H1 (cell line): ENCODE results near the gene TMEM151A. TPM values are rescaled to one million over a fixed set of nuclear protein-coding genes. Genes with fewer than 3 reads are reported as not detected.

ENCODE experiments used
- CTCF ChIA-PET: fragments of 300-600 bp; sonication (Branson Sonifier 250); formaldehyde crosslinking; loops from one replicate; lab custom pipeline; 2021; ENCODE audit not compliant: partially characterized antibody; lab: Charles Lee
- POLR2A ChIA-PET: fragments of 300-600 bp; sonication (Branson Sonifier 250); formaldehyde crosslinking; loops from one replicate; lab custom pipeline; 2021; ENCODE audit warnings: inconsistent platforms; ENCODE audit not compliant: partially characterized antibody; lab: Charles Lee
- DNase-seq, 2 experiments: peaks; one replicate each; pipeline versions ENCODE4 v3.0.0 to v3.0.0-alpha.2; 2010 to 2022; ENCODE audit warnings: low spot score in 2 of 2, low read depth in 1 of 2, mixed read lengths in 1 of 2
- FAIRE-seq: peaks from 2 replicates; lab custom pipeline; 2011; peaks lifted over from hg19 to GRCh38; lab: Jason Lieb, UNC
- H2AFZ ChIP-seq: 2 replicates; pipeline ENCODE4 v1.8.1; 2012; ENCODE audit warnings: low read length, inconsistent platforms
- H2AK5ac ChIP-seq: 2 replicates; pipeline ENCODE4 v1.6.1; 2013; ENCODE audit warnings: low read depth, low read length
- H2BK120ac ChIP-seq: replicated peaks from 2 replicates; pipeline ENCODE3; 2013; ENCODE audit warnings: low read depth, low read length, inconsistent platforms
- H2BK12ac ChIP-seq: 2 replicates; pipeline ENCODE4 v1.6.1; 2013; ENCODE audit warnings: low read depth, low read length
- H2BK15ac ChIP-seq: 2 replicates; pipeline ENCODE4 v1.6.1; 2013; ENCODE audit warnings: low read length
- H2BK20ac ChIP-seq: 2 replicates; pipeline ENCODE4 v1.6.1; 2013; ENCODE audit warnings: low read length
- H2BK5ac ChIP-seq: 2 replicates; pipeline ENCODE4 v1.6.1; 2013; ENCODE audit warnings: low read depth, low read length
- H3K14ac ChIP-seq: 2 replicates; pipeline ENCODE4 v1.6.1; 2013; ENCODE audit warnings: inconsistent platforms; ENCODE audit not compliant: insufficient read length
- H3K18ac ChIP-seq: 2 replicates; pipeline ENCODE4 v1.6.1; 2013; ENCODE audit warnings: low read length; ENCODE audit errors: extremely low read depth
- H3K23ac ChIP-seq: 2 replicates; pipeline ENCODE4 v1.6.1; 2013; ENCODE audit warnings: inconsistent platforms; ENCODE audit not compliant: insufficient read length
- H3K23me2 ChIP-seq: 2 replicates; pipeline ENCODE4 v1.6.1; 2013; ENCODE audit warnings: low read depth, low read length
- H3K27ac ChIP-seq: 2 replicates; pipeline ENCODE4 v1.6.1; 2011; ENCODE audit warnings: low read depth, low read length, inconsistent platforms
- H3K27me3 ChIP-seq, 4 experiments: replicated peaks in 1 of 4; 1 replicate in 1 of 4; 2 replicates in 3 of 4; pipeline versions ENCODE4 v1.6.1 to v1.8.1; 2011 to 2013; ENCODE audit warnings: low read length in 3 of 4, mild to moderate bottlenecking in 3 of 4, inconsistent platforms in 2 of 4, mixed read lengths in 2 of 4, moderate library complexity in 1 of 4; ENCODE audit not compliant: control insufficient read depth in 3 of 4, insufficient read depth in 3 of 4; ENCODE audit errors: extremely low read depth in 1 of 4
- H3K36me3 ChIP-seq, 4 experiments: 2 replicates each; pipeline versions ENCODE4 v1.6.1 to v1.8.1; 2011 to 2013; ENCODE audit warnings: mild to moderate bottlenecking in 4 of 4, low read length in 3 of 4, moderate library complexity in 2 of 4, control low read depth in 1 of 4, inconsistent platforms in 1 of 4; ENCODE audit not compliant: insufficient read depth in 4 of 4, control insufficient read depth in 2 of 4
- H3K4ac ChIP-seq: replicated peaks from 2 replicates; pipeline ENCODE3; 2013; ENCODE audit warnings: low read length, low read depth, mixed read lengths, inconsistent platforms; ENCODE audit not compliant: insufficient read length
- H3K4me1 ChIP-seq, 4 experiments: replicated peaks in 1 of 4; 1 replicate in 1 of 4; 2 replicates in 3 of 4; pipeline versions ENCODE4 v1.6.1 to v1.8.1; 2011 to 2013; ENCODE audit warnings: low read length in 3 of 4, inconsistent platforms in 2 of 4, mixed read lengths in 1 of 4; ENCODE audit not compliant: insufficient read depth in 4 of 4, control insufficient read depth in 3 of 4
- H3K4me2 ChIP-seq, 2 experiments: 2 replicates each; pipeline versions ENCODE4 v1.6.1 to v1.8.1; 2011 to 2013; ENCODE audit warnings: low read depth in 2 of 2, low read length in 2 of 2, control low read depth in 1 of 2, inconsistent platforms in 1 of 2, mild to moderate bottlenecking in 1 of 2; ENCODE audit not compliant: insufficient read depth in 1 of 2
- H3K4me3 ChIP-seq, 4 experiments: fragments of 200-600, 300-600 bp in 1 of 4; sonication (generic), shearing (Covaris generic), sonication (Bioruptor Twin) in 1 of 4; 2 replicates each; pipeline versions ENCODE4 v1.5.1 to v1.8.1; 2011 to 2016; ENCODE audit warnings: low read length in 4 of 4, low read depth in 3 of 4, control low read depth in 2 of 4, inconsistent platforms in 2 of 4, mild to moderate bottlenecking in 2 of 4, mixed read lengths in 1 of 4, moderate library complexity in 1 of 4; ENCODE audit not compliant: insufficient read depth in 2 of 4; ENCODE audit errors: extremely low read depth in 1 of 4
- H3K56ac ChIP-seq: replicated peaks from 2 replicates; pipeline ENCODE3; 2013; ENCODE audit warnings: low read depth, mild to moderate bottlenecking, mixed read lengths, low read length, inconsistent platforms; ENCODE audit not compliant: insufficient read length
- H3K79me1 ChIP-seq: 2 replicates; pipeline ENCODE4 v1.6.1; 2013; ENCODE audit warnings: low read depth, low read length, control low read depth
- H3K79me2 ChIP-seq, 2 experiments: 2 replicates each; pipeline versions ENCODE4 v1.6.1 to v1.8.1; 2012 to 2013; ENCODE audit warnings: low read length in 2 of 2, mild to moderate bottlenecking in 2 of 2, inconsistent platforms in 1 of 2; ENCODE audit not compliant: insufficient read depth in 2 of 2, control insufficient read depth in 1 of 2
- H3K9ac ChIP-seq, 4 experiments: replicated peaks in 1 of 4; 1 replicate in 1 of 4; 2 replicates in 3 of 4; pipeline versions ENCODE4 v1.6.1 to v1.8.1; 2011 to 2013; ENCODE audit warnings: low read depth in 3 of 4, low read length in 3 of 4, control low read depth in 2 of 4, mild to moderate bottlenecking in 2 of 4, moderate library complexity in 2 of 4, inconsistent platforms in 1 of 4; ENCODE audit errors: extremely low read depth in 1 of 4
- H3K9me3 ChIP-seq, 2 experiments: 2 replicates each; pipeline versions ENCODE4 v1.6.1 to v1.8.1; 2012 to 2013; ENCODE audit warnings: mild to moderate bottlenecking in 2 of 2, moderate library complexity in 2 of 2, control low read depth in 1 of 2, inconsistent platforms in 1 of 2, low read depth in 1 of 2, low read length in 1 of 2, mixed read lengths in 1 of 2; ENCODE audit not compliant: insufficient read depth in 2 of 2
- H4K20me1 ChIP-seq, 2 experiments: replicated peaks in 1 of 2; 2 replicates each; pipeline versions ENCODE3 to v1.8.1; 2011 to 2013; ENCODE audit warnings: inconsistent platforms in 2 of 2, low read length in 2 of 2, mild to moderate bottlenecking in 1 of 2; ENCODE audit not compliant: insufficient read depth in 2 of 2, control insufficient read depth in 1 of 2
- H4K5ac ChIP-seq: 2 replicates; pipeline ENCODE4 v1.6.1; 2013; ENCODE audit warnings: low read length, low read depth, mixed read lengths, inconsistent platforms; ENCODE audit not compliant: insufficient read length
- H4K8ac ChIP-seq: 2 replicates; pipeline ENCODE4 v1.8.0; 2013; ENCODE audit warnings: mild to moderate bottlenecking, moderate library complexity, low read length, inconsistent platforms; ENCODE audit not compliant: insufficient read depth; ENCODE audit errors: extremely low read depth
- H4K91ac ChIP-seq: replicated peaks from 2 replicates; pipeline ENCODE3; 2013; ENCODE audit warnings: low read length, mixed read lengths, inconsistent platforms; ENCODE audit not compliant: insufficient read length
- E2F6 ChIP-seq: IDR thresholded peaks from 2 replicates; pipeline ENCODE4 v1.6.1; 2012; ENCODE audit warnings: inconsistent platforms
- EZH2 ChIP-seq: fragments of 200-600 bp; sonication (generic); IDR thresholded peaks from 2 replicates; pipeline ENCODE4 v1.7.1; 2012; ENCODE audit warnings: low read depth, mild to moderate bottlenecking, moderate library complexity, low read length, inconsistent platforms; ENCODE audit not compliant: severe bottlenecking
- GABPA ChIP-seq: IDR thresholded peaks from 2 replicates; pipeline ENCODE4 v1.6.1; 2011; ENCODE audit warnings: mild to moderate bottlenecking, low read length, moderate library complexity, borderline replicate concordance; ENCODE audit not compliant: insufficient read depth
- GTF2F1 ChIP-seq: IDR thresholded peaks from 2 replicates; pipeline ENCODE4 v1.6.1; 2012; ENCODE audit warnings: low read depth, low read length, improper control_type of control experiment, borderline replicate concordance
- KDM5A ChIP-seq: fragments of 200-600 bp; IDR thresholded peaks from 2 replicates; pipeline ENCODE4 v1.7.1; 2012; ENCODE audit warnings: mild to moderate bottlenecking, low read length, inconsistent platforms, mixed read lengths
- MAX ChIP-seq: IDR thresholded peaks from 2 replicates; pipeline ENCODE4 v1.6.1; 2012; ENCODE audit warnings: inconsistent platforms
- RXRA ChIP-seq: IDR thresholded peaks from 2 replicates; pipeline ENCODE4 v1.6.1; 2011; ENCODE audit warnings: low read depth, mild to moderate bottlenecking, low read length, moderate library complexity; ENCODE audit not compliant: insufficient read depth
- SP1 ChIP-seq: IDR thresholded peaks from 2 replicates; pipeline ENCODE4 v1.6.1; 2011; ENCODE audit warnings: low read depth, low read length
- SP2 ChIP-seq: IDR thresholded peaks from 2 replicates; pipeline ENCODE4 v1.6.1; 2012; ENCODE audit warnings: mild to moderate bottlenecking, low read length, inconsistent platforms
- SP4 ChIP-seq: IDR thresholded peaks from 2 replicates; pipeline ENCODE4 v1.6.1; 2012; ENCODE audit warnings: low read length, inconsistent platforms
- WGBS, 2 experiments: shearing (Covaris generic) in 1 of 2; methylation state at CpG; one replicate each; pipeline versions ENCODE4 v1.1.6 to v1.1.7; 2013 to 2015; ENCODE audit warnings: low lambda C conversion rate in 2 of 2, mixed read lengths in 2 of 2, inconsistent platforms in 1 of 2, low coverage in 1 of 2, missing lambda C conversion rate in 1 of 2; ENCODE audit not compliant: insufficient replicate concordance in 2 of 2, insufficient coverage in 1 of 2, insufficient read length in 1 of 2; ENCODE audit errors: extremely low coverage in 1 of 2, missing lambda C conversion rate in 1 of 2; 5-methylcytosine and 5-hydroxymethylcytosine counted together
- polyA plus RNA-seq, 7 experiments: library from polyadenylated mRNA; depleted of rRNA in 3 of 7; stranded (reverse) in 5 of 7; unstranded in 2 of 7; fragments of >200 nt in 5 of 7; fragments of 200-250 nt in 2 of 7; gene quantifications; 1 replicate in 5 of 7; 2 replicates in 1 of 7; 4 replicates in 1 of 7; pipeline versions ENCODE4 v1.2.1 to v1.2.3, GENCODE V29; 2011 to 2013; ENCODE audit warnings: missing spikeins in 2 of 7, mixed read lengths in 2 of 7
- total RNA-seq: library from RNA; stranded (reverse); fragmentation: NEBNext Ultra II Directional; extraction: Animal tissue kit (Norgen Biotek cat#: 25700); gene quantifications from 2 replicates; pipeline ENCODE4 v1.2.1, GENCODE V29; 2021

The TMEM151A gene
- total and polyA plus RNA-seq, 2 of the 8 experiments (the other 6 are each of a cell fraction or from before 2014, with no cell fraction given) = 3.2 TPM

GRCh38 chr11:66274219-66274618 lies 17.5 kb upstream of the TMEM151A start:
- H3K27me3 ChIP-seq = 0 out of 7 replicates have a peak, but pooled peaks cover 0 to 2% (median under 1%) of the 10 kb centered on the region in 4 experiments
- no peak overlapping the region for H2BK5ac ChIP-seq
- H3K23ac ChIP-seq = no peak overlapping the region
- H3K27ac ChIP-seq = no peak overlapping the region
- no peak overlapping the region for H3K9ac ChIP-seq
- DNase-seq = no peak
- H3K79me1 ChIP-seq = peaks cover 6% of the 10 kb centered on the region; the same call in 1 of the 2 replicates
- no peak overlapping the region for H3K4me3 ChIP-seq
- H4K20me1 ChIP-seq = peaks cover 0 to 4% of the 10 kb centered on the region in 2 experiments
- no peak overlapping the region for H4K8ac ChIP-seq
- H3K14ac ChIP-seq = no peak overlapping the region
- no peak overlapping the region for H3K18ac ChIP-seq
- CTCF ChIA-PET = interaction anchor here (0.8 to 1.5 kb wide), 2 partner anchors 39 to 52 kb away, joined by 4 read pairs; no protein-coding TSS in a partner anchor
- H3K4me1 ChIP-seq = peaks cover 0 to 8% (median 3%) of the 10 kb centered on the region in 4 experiments; a peak in 5 of 7 replicates
- peaks cover 4 to 32% (median 15%) of the 10 kb centered on the region in 4 experiments for H3K36me3 ChIP-seq
- no peak overlapping the region for H4K5ac ChIP-seq
- H3K4ac ChIP-seq = no peak overlapping the region
- no peak overlapping the region for H3K4me2 ChIP-seq
- no peak overlapping the region for H4K91ac ChIP-seq
- peaks cover 5% of the 10 kb centered on the region for H3K23me2 ChIP-seq
- H2BK12ac ChIP-seq = no peak overlapping the region
- H2BK120ac ChIP-seq = no peak overlapping the region
- peaks cover 0 to 13% of the 10 kb centered on the region in 2 experiments; a peak in 2 of 4 replicates for H3K79me2 ChIP-seq
- 89% methylated on average over 1 of the region's 1 CpG; no CpG with 5 or more reads in 1 of the 2 experiments for WGBS, 2 experiments
- POLR2A ChIA-PET = interaction anchor here (0.6 kb wide), 1 partner anchor 764 kb away, joined by 3 read pairs; no protein-coding TSS in a partner anchor
- no peak overlapping the region for H2BK15ac ChIP-seq
- FAIRE-seq = no peak
- TF ChIP-seq RXRA = no peak
- no peak for TF ChIP-seq GTF2F1
- TF ChIP-seq MAX = no peak
- no peak for TF ChIP-seq GABPA
- TF ChIP-seq EZH2 = no peak
- TF ChIP-seq E2F6 = no peak
- TF ChIP-seq SP2 = no peak
- no peak for TF ChIP-seq SP4
- no peak for TF ChIP-seq KDM5A
- TF ChIP-seq SP1 = no peak
- TF ChIP-seq, all 59 proteins: peak for 0
- H3K9me3 ChIP-seq = no peaks in the 10 kb centered on the region
- H2AFZ ChIP-seq = no peak overlapping the region
- H2BK20ac ChIP-seq = no peak overlapping the region
- H3K56ac ChIP-seq = no peak overlapping the region
- H2AK5ac ChIP-seq = no peak overlapping the region
